ENCODE data around the gene MARK1.

MARK1 gene

GRCh38 chr1:220692436-220693228 lies 164.7 kb downstream of the MARK1 start:
- Histone ChIP-seq H3K4me1 (ENCODE audit: low read length) (peaks cover 3% of the 10 kb centered on the region), H3F3A (ENCODE audit: insufficient read depth, low read length) (no peaks in the 10 kb centered on the region), H3K36me3 (replicated peaks; ENCODE audit: insufficient read depth, low read length) (no peaks in the 10 kb centered on the region), H2AFZ (ENCODE audit: low read length) (no peak overlapping the region), H3K27ac (ENCODE audit: low read length) (no peak overlapping the region), H3K4me3 (ENCODE audit: low read length) (no peak overlapping the region), H3K4me2 (ENCODE audit: low read depth, low read length) (no peak overlapping the region), H3K79me2 (ENCODE audit: low read length) (no peaks in the 10 kb centered on the region), H3K27me3 (replicated peaks; ENCODE audit: insufficient read depth, low read length) (peaks cover 7% of the 10 kb centered on the region; the same call in 1 of the 2 replicates), H3K9me2 (replicated peaks; ENCODE audit: insufficient read depth, low read length) (no peaks in the 10 kb centered on the region), H4K20me1 (ENCODE audit: insufficient read depth, low read length) (no peaks in the 10 kb centered on the region), H3K9ac (ENCODE audit: low read length) (no peak overlapping the region), H3K9me3 (replicated peaks; ENCODE audit: insufficient read depth, low read length) (no peaks in the 10 kb centered on the region)
- no peak for DNase-seq
- no peak for TF ChIP-seq EZH2phosphoT487 (IDR thresholded peaks at IDR 0.05; ENCODE audit: low read length)

- no peak overlapping the region for H3K4me3 ChIP-seq (ENCODE audit: low read length)
- no peak overlapping the region for H3K27ac ChIP-seq (ENCODE audit: low read length)
- no peaks in the 10 kb centered on the region for H3K4me1 ChIP-seq (ENCODE audit: low read length)
- H3K79me2 ChIP-seq (ENCODE audit: low read length) = no peaks in the 10 kb centered on the region
- no peak for TF ChIP-seq EZH2 (optimal IDR thresholded peaks at IDR 0.05; ENCODE audit: low read depth, low read length)
- no peak for TF ChIP-seq EZH2phosphoT487 (IDR thresholded peaks at IDR 0.05; ENCODE audit: low read length)
- TF ChIP-seq CTCF (IDR thresholded peaks at IDR 0.05; ENCODE audit: low read length) = no peak
- H3F3A ChIP-seq (ENCODE audit: insufficient read depth, low read length) = no peaks in the 10 kb centered on the region
- no peaks in the 10 kb centered on the region for H3K36me3 ChIP-seq (replicated peaks; ENCODE audit: insufficient read depth, low read length)
- DNase-seq = no peak
- H3K27me3 ChIP-seq (replicated peaks; ENCODE audit: insufficient read depth, low read length) = peaks cover 7% of the 10 kb centered on the region; the same call in 1 of the 2 replicates
- H3K9ac ChIP-seq (ENCODE audit: low read length) = no peak overlapping the region
- H3K9me3 ChIP-seq (replicated peaks; ENCODE audit: insufficient read depth, low read length) = no peaks in the 10 kb centered on the region
- no peak overlapping the region for H2AFZ ChIP-seq (ENCODE audit: low read length)
- no peaks in the 10 kb centered on the region for H4K20me1 ChIP-seq (ENCODE audit: insufficient read depth, low read length)
- H3K4me2 ChIP-seq (ENCODE audit: low read depth, low read length) = no peak overlapping the region
- no peaks in the 10 kb centered on the region for H3K9me2 ChIP-seq (replicated peaks; ENCODE audit: insufficient read depth, low read length)
These were observed 167.0 kb downstream of the MARK1 start for GRCh38 chr1:220694866-220695382.

GRCh38 chr1:220695426-220695825 lies 167.5 kb downstream of the MARK1 start:
- H3K9me3 ChIP-seq (replicated peaks; ENCODE audit: insufficient read depth, low read length) = no peaks in the 10 kb centered on the region
- H3K9me2 ChIP-seq (replicated peaks; ENCODE audit: insufficient read depth, low read length) = no peaks in the 10 kb centered on the region
- H3K4me2 ChIP-seq (ENCODE audit: low read depth, low read length) = no peak overlapping the region
- H3K27me3 ChIP-seq (replicated peaks; ENCODE audit: insufficient read depth, low read length) = peaks cover 7% of the 10 kb centered on the region; the same call in 1 of the 2 replicates
- H4K20me1 ChIP-seq (ENCODE audit: insufficient read depth, low read length) = no peaks in the 10 kb centered on the region
- no peak overlapping the region for H3K9ac ChIP-seq (ENCODE audit: low read length)
- H3K79me2 ChIP-seq (ENCODE audit: low read length) = no peaks in the 10 kb centered on the region
- H2AFZ ChIP-seq (ENCODE audit: low read length) = no peak overlapping the region
- H3F3A ChIP-seq (ENCODE audit: insufficient read depth, low read length) = no peaks in the 10 kb centered on the region
- no peak for DNase-seq
- TF ChIP-seq EZH2 (optimal IDR thresholded peaks at IDR 0.05; ENCODE audit: low read depth, low read length) (no peak), CTCF (IDR thresholded peaks at IDR 0.05; ENCODE audit: low read length) (no peak), EZH2phosphoT487 (IDR thresholded peaks at IDR 0.05; ENCODE audit: low read length) (no peak)
- no peaks in the 10 kb centered on the region for H3K4me1 ChIP-seq (ENCODE audit: low read length)
- H3K27ac ChIP-seq (ENCODE audit: low read length) = no peak overlapping the region
- no peak overlapping the region for H3K4me3 ChIP-seq (ENCODE audit: low read length)
- no peaks in the 10 kb centered on the region for H3K36me3 ChIP-seq (replicated peaks; ENCODE audit: insufficient read depth, low read length)
